ENCODE measurements around the gene RBM26. TPM values are rescaled to one million over a fixed set of nuclear protein-coding genes. Genes with fewer than 3 reads are reported as not detected.

Gene RBM26
- total RNA-seq, 1 experiment from 2014 or later = 70.5 TPM

DNA sequence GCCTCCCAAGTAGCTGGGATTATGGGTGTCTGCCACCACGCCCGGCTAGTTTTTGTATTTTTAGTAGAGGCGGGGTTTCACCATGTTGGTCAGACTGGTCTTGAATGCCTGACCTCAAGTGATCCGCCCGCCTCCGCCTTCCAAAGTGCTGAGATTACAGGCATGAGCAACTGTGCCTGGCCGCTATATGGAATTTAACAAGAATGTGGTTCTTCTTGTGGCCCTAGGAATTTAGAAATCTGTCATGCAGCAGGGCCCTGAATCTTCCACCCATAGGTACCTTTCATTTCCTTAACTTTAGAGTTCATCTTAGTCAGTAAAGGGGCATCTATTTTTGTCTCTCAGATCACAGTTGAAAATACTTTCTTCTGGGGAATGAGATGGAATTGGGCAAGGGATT, 49.3 kb upstream of the RBM26 start:
- no peaks in the 10 kb centered on the region for H3K36me3 Mint-ChIP-seq (ENCODE audit: insufficient read depth in 1 of 3, low read depth in 3 of 3)
- no peak overlapping the region for H2BK15ac ChIP-seq (ENCODE audit: low read depth, low read length)
- H3K23ac ChIP-seq (ENCODE audit: insufficient read length, low read depth, low read length) = no peak overlapping the region
- no peak overlapping the region for H3K4me2 ChIP-seq (ENCODE audit: insufficient read depth, insufficient read length, low read length)
- no peak overlapping the region for H2BK12ac ChIP-seq (ENCODE audit: insufficient read length, low read depth, low read length)
- no peaks in the 10 kb centered on the region for H3K79me1 ChIP-seq (ENCODE audit: insufficient read depth, low read depth, low read length, poor library complexity, severe bottlenecking)
- H3K9ac ChIP-seq (ENCODE audit: extremely low read depth, insufficient read length, low read length) = no peak overlapping the region
- no peak overlapping the region for H2AFZ ChIP-seq (ENCODE audit: low read length)
- H2BK20ac ChIP-seq (ENCODE audit: low read depth, low read length, poor library complexity, severe bottlenecking) = no peak overlapping the region
- no peaks in the 10 kb centered on the region for H3K79me2 ChIP-seq (ENCODE audit: insufficient read depth, low read length)
- H3K4me1 ChIP-seq (ENCODE audit: insufficient read depth, low read length) = no peaks in the 10 kb centered on the region; the same call in 1 of the 2 replicates
- no peak overlapping the region; a peak in 1 of 7 replicates for H3K27ac Mint-ChIP-seq
- no peak overlapping the region for H3K4me3 Mint-ChIP-seq
- no peak overlapping the region for H3K4ac ChIP-seq (ENCODE audit: low read depth, low read length)
- no peak overlapping the region for H3T11ph ChIP-seq (ENCODE audit: low read length)
- no CpG with 5 or more reads among the region's 7 CpGs for WGBS (ENCODE audit: extremely low coverage, insufficient read length, low lambda C conversion rate)
- H3K27ac ChIP-seq (ENCODE audit: insufficient read length, low read depth, low read length) = no peak overlapping the region
- DNase-seq = peak; percentile 26
- H3K9me3 ChIP-seq (ENCODE audit: control insufficient read depth, low read depth, low read length) = no peaks in the 10 kb centered on the region
- H3K27me3 ChIP-seq (ENCODE audit: insufficient read depth, low read length) = no peaks in the 10 kb centered on the region
- no peak overlapping the region for H3K56ac ChIP-seq (ENCODE audit: insufficient read length, low read depth, low read length)
- no peaks in the 10 kb centered on the region for H3K9me3 Mint-ChIP-seq
- H4K91ac ChIP-seq (ENCODE audit: insufficient read length, low read depth, low read length) = no peak overlapping the region
- no peak overlapping the region for H4K8ac ChIP-seq (replicated peaks; ENCODE audit: insufficient read length, low read depth, low read length)
- H4K5ac ChIP-seq (ENCODE audit: insufficient read length, low read depth, low read length) = no peak overlapping the region
- H3K23me2 ChIP-seq (ENCODE audit: insufficient read length, low read depth, low read length, poor library complexity, severe bottlenecking) = no peaks in the 10 kb centered on the region
- no peak overlapping the region for H3K14ac ChIP-seq (ENCODE audit: insufficient read depth, low read length)
- no peaks in the 10 kb centered on the region for H4K20me1 ChIP-seq (ENCODE audit: control insufficient read depth, insufficient read depth, insufficient read length)
- TF ChIP-seq, protein P1, sequence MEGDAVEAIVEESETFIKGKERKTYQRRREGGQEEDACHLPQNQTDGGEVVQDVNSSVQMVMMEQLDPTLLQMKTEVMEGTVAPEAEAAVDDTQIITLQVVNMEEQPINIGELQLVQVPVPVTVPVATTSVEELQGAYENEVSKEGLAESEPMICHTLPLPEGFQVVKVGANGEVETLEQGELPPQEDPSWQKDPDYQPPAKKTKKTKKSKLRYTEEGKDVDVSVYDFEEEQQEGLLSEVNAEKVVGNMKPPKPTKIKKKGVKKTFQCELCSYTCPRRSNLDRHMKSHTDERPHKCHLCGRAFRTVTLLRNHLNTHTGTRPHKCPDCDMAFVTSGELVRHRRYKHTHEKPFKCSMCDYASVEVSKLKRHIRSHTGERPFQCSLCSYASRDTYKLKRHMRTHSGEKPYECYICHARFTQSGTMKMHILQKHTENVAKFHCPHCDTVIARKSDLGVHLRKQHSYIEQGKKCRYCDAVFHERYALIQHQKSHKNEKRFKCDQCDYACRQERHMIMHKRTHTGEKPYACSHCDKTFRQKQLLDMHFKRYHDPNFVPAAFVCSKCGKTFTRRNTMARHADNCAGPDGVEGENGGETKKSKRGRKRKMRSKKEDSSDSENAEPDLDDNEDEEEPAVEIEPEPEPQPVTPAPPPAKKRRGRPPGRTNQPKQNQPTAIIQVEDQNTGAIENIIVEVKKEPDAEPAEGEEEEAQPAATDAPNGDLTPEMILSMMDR (conservative IDR thresholded peaks at IDR 0.05) = no peak
- H2AK5ac ChIP-seq (ENCODE audit: insufficient read length, low read length) = no peak overlapping the region
- peaks cover 12 to 14% of the 10 kb centered on the region in 2 experiments for H3K4me1 Mint-ChIP-seq
- H3K27me3 Mint-ChIP-seq (ENCODE audit: low read depth) = no peaks in the 10 kb centered on the region
- H2BK5ac ChIP-seq (ENCODE audit: insufficient read length, low read length) = no peak overlapping the region
- no peak overlapping the region for H3K18ac ChIP-seq (ENCODE audit: insufficient read length, low read depth, low read length)
- no peak overlapping the region for H2BK120ac ChIP-seq (ENCODE audit: low read depth, low read length, poor library complexity, severe bottlenecking)
